T-helper 1 cell treated with Interleukin-12 subunit alpha and Interleukin-12 subunit beta and Interleukin-4 antibody, amounts not matched to agents 30 ng/mL and 1 ng/mL, for 36 hours (primary cell): ENCODE results near the gene SRXN1. TPM values are rescaled to one million over a fixed set of nuclear protein-coding genes. Genes with fewer than 3 reads are reported as not detected.
"Not testable (repeated sequence)": the region's sequence is repeated elsewhere in the genome, so short reads cannot be mapped to it uniquely, and the experiment has no call there.

Experiments used
- intact Hi-C: fragments of 100-400 bp; cut with micrococcal nuclease; formaldehyde crosslinking; loops from one replicate; pipeline ENCODE4 v1.15.1; 2024
- total RNA-seq: library from RNA; stranded (reverse); gene quantifications from 2 replicates; pipeline ENCODE4 v1.2.3, GENCODE V29; 2022

The SRXN1 gene
- 16.8 and 17.1 TPM in 2 replicates for total RNA-seq

- intact Hi-C loops = loop anchor here (1.0 to 2.0 kb wide), 3 partner anchors 8 to 180 kb away; partner anchors contain the start of gene FAM110A
These were observed at the start of gene SRXN1 for GRCh38 chr20:653110-653589. TSS of gene SRXN1 (minus strand) at chr20:653200. CDS start at chr20:653185, 15 bp downstream.

- intact Hi-C loops = no loop called here
These were observed 48.6 kb upstream of the SRXN1 start for GRCh38 chr20:701401-702129.

- intact Hi-C loops = no loop called here
These were observed 46.9 kb upstream of the SRXN1 start for GRCh38 chr20:699811-700338.

DNA sequence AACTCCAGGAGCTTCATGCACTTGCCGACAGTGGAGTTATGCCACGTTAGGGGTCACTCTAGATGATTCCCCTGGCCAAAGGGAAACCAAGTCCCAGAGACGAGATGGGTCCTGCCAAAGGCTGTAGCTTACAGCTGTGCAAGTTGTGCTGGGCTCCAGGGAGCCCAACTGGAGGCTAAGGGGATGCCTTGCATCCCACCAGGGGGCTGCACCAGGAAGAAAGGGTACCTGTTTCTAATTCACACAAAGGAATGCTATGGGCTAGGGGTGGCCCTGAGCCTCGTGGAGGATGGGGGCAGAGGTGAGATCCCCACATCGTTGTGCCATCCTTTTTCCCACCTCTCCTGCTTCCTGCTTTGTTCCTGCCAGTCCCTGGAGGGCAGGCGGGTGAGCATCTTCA, 46.3 kb upstream of the SRXN1 start:
- intact Hi-C loops = no loop called here

- intact Hi-C loops = no loop called here
These were observed 45.3 kb upstream of the SRXN1 start for GRCh38 chr20:698276-698675.

- intact Hi-C loops = no loop called here
These were observed 44.8 kb upstream of the SRXN1 start for GRCh38 chr20:697826-698225.

DNA sequence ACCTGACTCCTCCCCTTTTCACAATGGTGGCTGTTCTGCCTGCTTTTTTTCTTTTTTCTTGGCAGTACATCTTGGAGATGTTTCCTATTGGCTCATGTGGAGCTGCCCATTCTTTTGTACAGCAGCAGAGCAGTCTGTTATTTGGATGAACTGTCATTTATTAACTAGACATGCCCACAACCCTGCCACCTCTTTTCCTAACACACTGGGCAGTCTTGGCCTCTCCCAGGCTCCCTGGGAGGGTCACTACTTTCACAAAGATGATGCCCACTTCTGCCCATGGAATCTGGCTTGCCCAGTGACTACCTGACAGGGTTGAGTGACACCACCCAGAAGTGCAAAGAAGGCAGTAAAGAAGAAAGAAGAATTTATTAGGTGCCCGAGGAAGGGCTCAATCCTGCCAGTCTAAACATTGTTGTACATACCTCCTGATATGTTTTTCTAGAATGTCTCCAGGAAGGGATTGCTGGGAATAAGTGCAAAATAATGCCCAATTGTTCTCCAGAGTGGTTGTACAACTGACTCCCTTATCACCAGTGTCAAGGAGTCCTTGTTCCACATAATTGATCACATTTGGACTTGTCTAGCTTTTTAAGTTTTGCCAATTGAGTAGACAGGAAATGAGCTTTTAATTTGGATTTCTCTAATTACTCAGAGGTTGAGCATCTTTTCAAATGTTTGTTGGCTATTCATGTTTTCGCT, 42.3 kb upstream of the SRXN1 start:
- intact Hi-C loops = no loop called here

DNA sequence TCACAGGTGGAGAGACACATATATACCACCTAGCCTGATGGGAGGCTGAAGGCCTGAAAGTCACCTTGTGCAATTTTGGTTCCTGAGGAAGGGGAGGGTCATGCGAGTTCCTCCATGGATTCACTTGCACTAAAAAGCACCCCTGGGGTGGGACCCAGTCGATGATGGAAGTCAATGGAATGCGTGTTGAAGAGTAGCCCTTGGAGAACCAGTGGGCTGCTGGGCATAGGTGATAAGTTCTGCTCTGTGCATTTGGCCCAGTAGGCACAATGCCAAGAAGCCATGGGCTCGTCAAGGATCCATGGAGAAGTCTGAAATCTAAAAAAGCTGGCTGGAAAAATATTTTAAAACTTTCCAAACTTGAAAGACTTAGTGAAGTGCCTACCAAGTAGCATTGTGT, 41.5 kb upstream of the SRXN1 start:
- intact Hi-C loops = no loop called here

- intact Hi-C loops = not testable (repeated sequence)
These were observed 40.8 kb upstream of the SRXN1 start for GRCh38 chr20:693786-694185.

DNA sequence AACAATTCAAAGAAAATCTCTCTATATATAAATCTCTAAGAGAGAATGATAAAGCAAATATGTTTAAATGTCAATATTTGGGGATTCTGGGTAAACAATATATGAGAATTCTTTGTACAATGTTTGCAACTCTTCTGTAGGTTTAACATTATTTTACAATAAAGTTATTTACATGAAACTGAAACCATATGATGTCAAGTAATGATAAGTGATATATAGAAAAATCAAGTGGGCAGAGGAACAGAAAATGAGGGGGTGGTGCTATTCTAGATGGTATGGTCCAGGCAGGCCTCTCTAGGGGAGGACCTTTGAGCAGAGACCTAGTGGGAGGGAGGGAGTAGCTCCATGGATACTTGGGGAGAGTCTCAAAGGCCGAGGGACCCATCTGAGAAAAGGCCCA, 39.0 kb upstream of the SRXN1 start:
- intact Hi-C loops = no loop called here

GRCh38 chr20:689947-690346, 36.9 kb upstream of the SRXN1 start:
- intact Hi-C loops = no loop called here

- intact Hi-C loops = no loop called here
These were observed 36.3 kb upstream of the SRXN1 start for GRCh38 chr20:689348-689747.

- intact Hi-C loops = no loop called here
These were observed 35.8 kb upstream of the SRXN1 start for GRCh38 chr20:688809-689212.

DNA sequence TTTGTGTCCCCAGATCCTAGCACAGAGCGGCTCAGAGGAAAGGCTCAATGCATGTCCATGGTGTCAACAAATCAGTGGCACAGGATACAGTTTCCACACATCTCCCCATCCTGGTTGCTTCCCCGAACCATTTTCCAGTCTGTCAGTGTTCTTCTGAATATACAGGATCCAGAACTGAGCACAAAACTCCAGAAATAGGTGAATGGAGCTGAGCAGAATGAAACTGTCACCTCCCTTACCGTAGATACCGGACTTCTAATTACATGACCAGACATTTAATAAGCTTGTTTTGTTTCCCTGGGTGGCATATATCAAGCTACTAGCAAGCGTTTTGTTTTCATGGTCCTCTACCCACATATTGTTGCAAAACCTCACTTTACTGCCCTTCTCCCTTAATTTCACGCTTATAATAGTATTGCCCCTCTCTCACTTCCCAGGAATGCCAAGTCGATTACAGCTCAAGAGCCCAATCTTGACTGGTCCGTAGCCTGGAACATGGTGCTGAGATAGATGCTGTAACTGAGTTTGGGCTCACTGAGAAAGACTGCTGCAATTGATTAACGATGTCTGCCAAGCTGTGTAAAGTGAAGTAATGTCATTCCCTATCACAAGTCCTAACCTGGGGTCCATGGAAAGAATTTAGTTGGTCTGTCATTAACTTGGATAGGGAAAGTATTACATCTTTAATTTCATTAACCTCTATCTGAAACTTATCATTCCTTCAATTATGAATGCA, 34.6 kb upstream of the SRXN1 start:
- intact Hi-C loops = no loop called here

DNA sequence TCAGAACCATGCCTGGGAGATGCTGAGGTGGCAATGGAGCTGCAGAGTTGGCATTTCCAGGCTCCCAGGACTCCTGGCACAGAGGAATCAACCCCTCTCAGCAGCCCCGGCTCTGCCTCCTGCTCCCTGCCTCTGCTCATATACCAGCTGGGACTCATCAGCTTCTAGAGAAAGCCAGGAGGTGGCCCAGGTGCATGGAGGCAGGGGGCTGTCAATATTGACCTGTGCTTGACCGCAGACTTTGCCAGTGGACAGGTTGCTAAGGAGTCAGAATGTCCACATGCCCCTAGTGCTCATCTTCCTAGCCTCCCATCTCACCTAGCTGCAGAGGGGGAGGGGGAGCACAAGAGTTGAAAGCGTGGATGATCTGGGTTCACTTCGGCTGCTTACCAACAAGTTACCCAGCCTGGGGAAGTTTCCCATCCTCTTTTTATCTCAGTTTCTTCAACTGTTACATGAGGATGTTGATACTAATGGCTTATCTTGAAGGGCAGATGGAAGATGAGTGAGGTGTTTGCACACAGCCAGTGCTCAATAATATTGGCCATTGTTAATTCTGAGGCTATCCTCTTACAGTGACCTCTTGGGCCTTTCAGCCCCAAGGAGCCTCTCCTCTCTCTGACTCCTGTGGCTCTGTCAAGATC, 31.8 kb upstream of the SRXN1 start:
- intact Hi-C loops = no loop called here

DNA sequence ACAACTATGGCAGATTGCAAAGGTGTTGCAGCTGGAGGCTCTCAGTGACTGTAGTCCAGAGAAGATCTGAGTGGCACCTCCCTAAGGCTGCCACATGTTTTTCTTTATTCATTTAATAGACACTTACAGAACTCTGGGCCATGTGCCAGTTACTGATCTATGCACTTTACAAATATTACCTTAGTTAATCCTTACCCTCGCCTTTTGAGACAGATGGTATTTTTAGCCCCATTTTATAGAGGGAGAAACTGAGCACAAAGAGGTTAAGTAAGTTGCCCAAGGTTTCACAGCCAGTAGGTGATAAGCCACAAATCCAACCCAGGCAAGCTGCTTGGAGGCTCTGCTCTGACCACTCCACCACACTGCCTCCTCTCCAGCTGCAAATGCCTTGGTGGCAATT, 29.1 kb upstream of the SRXN1 start:
- intact Hi-C loops = no loop called here

GRCh38 chr20:680638-681187, 27.7 kb upstream of the SRXN1 start:
- intact Hi-C loops = no loop called here

DNA sequence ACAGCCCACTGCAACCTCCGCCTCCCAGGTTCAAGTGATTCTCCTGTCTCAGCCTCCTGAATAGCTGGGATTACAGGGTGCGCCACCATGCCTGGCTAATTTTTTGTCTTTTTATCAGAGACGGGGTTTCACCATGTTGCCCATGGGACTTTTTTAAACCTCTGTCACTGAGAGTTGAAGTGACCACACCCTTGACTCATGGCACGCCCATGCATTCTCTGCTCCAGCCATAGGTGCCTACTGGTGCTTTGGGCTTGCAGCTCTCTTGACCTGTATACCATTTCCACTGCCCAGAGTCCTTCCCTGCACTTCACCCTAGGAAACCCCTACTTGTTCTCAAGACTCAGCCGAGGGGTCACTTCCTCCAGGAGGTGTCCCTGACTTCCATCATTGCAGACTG, 25.0 kb upstream of the SRXN1 start:
- intact Hi-C loops = no loop called here

DNA sequence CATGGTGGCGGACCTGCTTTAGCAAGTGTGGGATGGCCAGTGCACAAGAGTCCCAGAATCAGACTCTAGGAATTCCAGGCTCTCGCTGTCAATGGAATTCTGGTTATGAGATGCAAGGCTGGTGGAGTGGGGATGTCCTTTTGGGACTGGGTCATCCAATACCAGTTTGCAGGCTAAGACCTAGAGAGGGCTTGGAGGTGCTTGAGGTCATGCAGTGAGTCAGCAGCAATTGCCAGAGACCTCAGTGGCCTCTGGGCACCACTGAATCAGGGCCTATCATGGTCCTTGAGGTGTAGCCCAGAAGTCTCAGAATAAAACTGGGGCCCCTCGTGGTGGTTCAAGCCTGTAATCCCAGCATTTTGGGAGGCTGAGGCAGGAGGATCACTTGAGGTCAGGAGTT, 24.0 kb upstream of the SRXN1 start:
- intact Hi-C loops = no loop called here

DNA sequence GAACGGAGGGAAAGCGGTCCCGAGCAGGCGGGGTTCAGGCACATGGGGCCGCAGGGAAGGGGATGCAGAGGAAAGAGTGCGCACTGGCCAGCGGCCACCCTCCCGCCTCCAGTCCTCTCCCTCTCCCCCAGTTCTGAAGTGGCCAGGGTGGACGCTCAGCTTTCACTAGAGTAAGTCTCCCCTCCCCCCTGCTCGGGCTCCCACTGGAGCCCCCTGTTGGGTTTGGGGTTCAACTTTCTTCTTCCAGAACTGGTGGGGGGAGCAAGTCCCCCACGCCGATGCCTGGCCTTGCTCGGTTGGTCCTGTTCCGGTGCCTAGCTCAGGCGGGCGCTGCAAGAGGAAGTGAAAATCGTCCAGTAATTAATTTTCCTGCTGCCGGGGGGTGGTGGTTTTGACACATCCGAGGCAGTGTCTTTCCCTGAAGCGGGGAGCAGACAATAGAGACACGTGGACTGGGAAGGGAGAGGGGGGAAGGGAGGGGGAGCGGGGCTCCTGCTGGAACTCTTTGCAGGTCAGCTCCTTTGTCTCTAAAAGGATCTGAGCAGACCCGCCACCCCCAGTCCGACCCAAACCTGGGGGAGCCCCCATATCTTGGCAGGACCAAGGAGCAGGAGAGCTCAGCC, 23.4 kb upstream of the SRXN1 start:
- intact Hi-C loops = no loop called here
